ENCODE data around the gene HYAL3.

HYAL3 gene

GRCh38 chr3:50270422-50271224, 28.6 kb downstream of the HYAL3 start:
- Histone ChIP-seq H3K9ac (ENCODE audit: low read depth, low read length) (peak overlapping the region; percentile 8), H3K36me3 (ENCODE audit: insufficient read depth, low read length) (no peaks in the 10 kb centered on the region), H3K9me3 (replicated peaks; ENCODE audit: low read length) (no peaks in the 10 kb centered on the region), H3K27me3 (ENCODE audit: control insufficient read depth, insufficient read depth, low read length) (no peaks in the 10 kb centered on the region), H3K4me2 (ENCODE audit: low read length) (peak overlapping the region; percentile 54), H3K4me3 (ENCODE audit: low read length) (no peak overlapping the region), H3K4me1 (ENCODE audit: control insufficient read depth, insufficient read depth, low read length) (peaks cover 44% of the 10 kb centered on the region)

GRCh38 chr3:50269977-50270413, 29.2 kb downstream of the HYAL3 start:
- H3K4me3 ChIP-seq (ENCODE audit: low read length): peak overlapping the region; percentile 2
- H3K27me3 ChIP-seq (ENCODE audit: control insufficient read depth, insufficient read depth, low read length): no peaks in the 10 kb centered on the region
- H3K4me2 ChIP-seq (ENCODE audit: low read length): peak overlapping the region; percentile 54

GRCh38 chr3:50269460-50269859, 29.7 kb downstream of the HYAL3 start:
- Histone ChIP-seq H3K9me3 (replicated peaks; ENCODE audit: low read length) (no peaks in the 10 kb centered on the region), H3K4me2 (ENCODE audit: low read length) (peak overlapping the region; percentile 54), H3K9ac (ENCODE audit: low read depth, low read length) (no peak overlapping the region), H3K4me1 (ENCODE audit: control insufficient read depth, insufficient read depth, low read length) (peaks cover 56% of the 10 kb centered on the region), H3K4me3 (ENCODE audit: low read length) (peak overlapping the region; percentile 2), H3K36me3 (ENCODE audit: insufficient read depth, low read length) (no peaks in the 10 kb centered on the region), H3K27me3 (ENCODE audit: control insufficient read depth, insufficient read depth, low read length) (no peaks in the 10 kb centered on the region)

More at GRCh38 chr3:50269977-50270413, 29.2 kb downstream of the HYAL3 start:
- peaks cover 50% of the 10 kb centered on the region for H3K4me1 ChIP-seq (ENCODE audit: control insufficient read depth, insufficient read depth, low read length)
- no peaks in the 10 kb centered on the region for H3K36me3 ChIP-seq (ENCODE audit: insufficient read depth, low read length)
- no peaks in the 10 kb centered on the region for H3K9me3 ChIP-seq (replicated peaks; ENCODE audit: low read length)
- H3K9ac ChIP-seq (ENCODE audit: low read depth, low read length): peak overlapping the region; percentile 8

GRCh38 chr3:50268703-50269451, 30.3 kb downstream of the HYAL3 start, which contains the start of gene SEMA3B:
SEMA3B (plus strand) TSS chr3:50269147; CDS start chr3:50269241, 94 bp downstream.
- peak within 1 kb of the TSS; percentile 2 for H3K4me3 ChIP-seq (ENCODE audit: low read length)
- no peaks in the 10 kb centered on the region for H3K36me3 ChIP-seq (ENCODE audit: insufficient read depth, low read length)
- no peak within 1 kb of the TSS for H3K9ac ChIP-seq (ENCODE audit: low read depth, low read length)
- peaks cover 61% of the 10 kb centered on the region for H3K4me1 ChIP-seq (ENCODE audit: control insufficient read depth, insufficient read depth, low read length)
- H3K4me2 ChIP-seq (ENCODE audit: low read length): peak within 1 kb of the TSS; percentile 54
- H3K27me3 ChIP-seq (ENCODE audit: control insufficient read depth, insufficient read depth, low read length): no peaks in the 10 kb centered on the region
- H3K9me3 ChIP-seq (replicated peaks; ENCODE audit: low read length): no peaks in the 10 kb centered on the region

GRCh38 chr3:50268276-50268675, 30.9 kb downstream of the HYAL3 start:
- no peaks in the 10 kb centered on the region for H3K27me3 ChIP-seq (ENCODE audit: control insufficient read depth, insufficient read depth, low read length)
- H3K4me1 ChIP-seq (ENCODE audit: control insufficient read depth, insufficient read depth, low read length): peaks cover 66% of the 10 kb centered on the region
- no peaks in the 10 kb centered on the region for H3K36me3 ChIP-seq (ENCODE audit: insufficient read depth, low read length)
- no peak overlapping the region for H3K9ac ChIP-seq (ENCODE audit: low read depth, low read length)
- H3K4me2 ChIP-seq (ENCODE audit: low read length): peak overlapping the region; percentile 54
- no peak overlapping the region for H3K4me3 ChIP-seq (ENCODE audit: low read length)
- H3K9me3 ChIP-seq (replicated peaks; ENCODE audit: low read length): no peaks in the 10 kb centered on the region

GRCh38 chr3:50267280-50267913, 31.8 kb downstream of the HYAL3 start:
- H3K36me3 ChIP-seq (ENCODE audit: insufficient read depth, low read length): no peaks in the 10 kb centered on the region
- no peaks in the 10 kb centered on the region for H3K9me3 ChIP-seq (replicated peaks; ENCODE audit: low read length)
- H3K4me2 ChIP-seq (ENCODE audit: low read length): peak overlapping the region; percentile 80
- no peaks in the 10 kb centered on the region for H3K27me3 ChIP-seq (ENCODE audit: control insufficient read depth, insufficient read depth, low read length)
- peak overlapping the region; percentile 69 for H3K4me3 ChIP-seq (ENCODE audit: low read length)
- H3K9ac ChIP-seq (ENCODE audit: low read depth, low read length): peak overlapping the region; percentile 58
- H3K4me1 ChIP-seq (ENCODE audit: control insufficient read depth, insufficient read depth, low read length): peaks cover 64% of the 10 kb centered on the region

- Histone ChIP-seq H3K4me2 (ENCODE audit: low read length) (peak overlapping the region; percentile 80), H3K9ac (ENCODE audit: low read depth, low read length) (peak overlapping the region; percentile 58), H3K9me3 (replicated peaks; ENCODE audit: low read length) (no peaks in the 10 kb centered on the region), H3K4me3 (ENCODE audit: low read length) (peak overlapping the region; percentile 69), H3K27me3 (ENCODE audit: control insufficient read depth, insufficient read depth, low read length) (no peaks in the 10 kb centered on the region), H3K36me3 (ENCODE audit: insufficient read depth, low read length) (no peaks in the 10 kb centered on the region), H3K4me1 (ENCODE audit: control insufficient read depth, insufficient read depth, low read length) (peaks cover 64% of the 10 kb centered on the region)
Observed at GRCh38 chr3:50266836-50267235, 32.4 kb downstream of the HYAL3 start.

GRCh38 chr3:50266017-50266416, 33.2 kb downstream of the HYAL3 start:
- no peak overlapping the region for H3K4me2 ChIP-seq (ENCODE audit: low read length)
- H3K36me3 ChIP-seq (ENCODE audit: insufficient read depth, low read length): no peaks in the 10 kb centered on the region
- H3K9ac ChIP-seq (ENCODE audit: low read depth, low read length): no peak overlapping the region
- peaks cover 71% of the 10 kb centered on the region for H3K4me1 ChIP-seq (ENCODE audit: control insufficient read depth, insufficient read depth, low read length)
- H3K4me3 ChIP-seq (ENCODE audit: low read length): no peak overlapping the region
- H3K9me3 ChIP-seq (replicated peaks; ENCODE audit: low read length): no peaks in the 10 kb centered on the region
- no peaks in the 10 kb centered on the region for H3K27me3 ChIP-seq (ENCODE audit: control insufficient read depth, insufficient read depth, low read length)

- Histone ChIP-seq H3K9me3 (replicated peaks; ENCODE audit: low read length) (no peaks in the 10 kb centered on the region), H3K4me1 (ENCODE audit: control insufficient read depth, insufficient read depth, low read length) (peaks cover 72% of the 10 kb centered on the region), H3K4me3 (ENCODE audit: low read length) (no peak overlapping the region), H3K27me3 (ENCODE audit: control insufficient read depth, insufficient read depth, low read length) (no peaks in the 10 kb centered on the region), H3K9ac (ENCODE audit: low read depth, low read length) (peak overlapping the region; percentile 44), H3K36me3 (ENCODE audit: insufficient read depth, low read length) (no peaks in the 10 kb centered on the region), H3K4me2 (ENCODE audit: low read length) (no peak overlapping the region)
Observed at GRCh38 chr3:50265571-50265970, 33.6 kb downstream of the HYAL3 start.

- no peak overlapping the region for H3K4me3 ChIP-seq (ENCODE audit: low read length)
- H3K4me1 ChIP-seq (ENCODE audit: control insufficient read depth, insufficient read depth, low read length): peaks cover 71% of the 10 kb centered on the region
- peak overlapping the region; percentile 21 for H3K4me2 ChIP-seq (ENCODE audit: low read length)
- H3K27me3 ChIP-seq (ENCODE audit: control insufficient read depth, insufficient read depth, low read length): no peaks in the 10 kb centered on the region
- H3K9ac ChIP-seq (ENCODE audit: low read depth, low read length): peak overlapping the region; percentile 44
- H3K36me3 ChIP-seq (ENCODE audit: insufficient read depth, low read length): no peaks in the 10 kb centered on the region
- no peaks in the 10 kb centered on the region for H3K9me3 ChIP-seq (replicated peaks; ENCODE audit: low read length)
Observed at GRCh38 chr3:50264964-50265485, 34.2 kb downstream of the HYAL3 start.

- no peaks in the 10 kb centered on the region for H3K9me3 ChIP-seq (replicated peaks; ENCODE audit: low read length)
Observed at GRCh38 chr3:50264383-50264963, 34.7 kb downstream of the HYAL3 start.

More at GRCh38 chr3:50264383-50264963, 34.7 kb downstream of the HYAL3 start:
- H3K9ac ChIP-seq (ENCODE audit: low read depth, low read length): peak overlapping the region; percentile 44
- peaks cover 3% of the 10 kb centered on the region for H3K36me3 ChIP-seq (ENCODE audit: insufficient read depth, low read length)
- H3K4me3 ChIP-seq (ENCODE audit: low read length): no peak overlapping the region
- peaks cover 69% of the 10 kb centered on the region for H3K4me1 ChIP-seq (ENCODE audit: control insufficient read depth, insufficient read depth, low read length)
- H3K4me2 ChIP-seq (ENCODE audit: low read length): peak overlapping the region; percentile 60
- no peaks in the 10 kb centered on the region for H3K27me3 ChIP-seq (ENCODE audit: control insufficient read depth, insufficient read depth, low read length)

Data from skeletal muscle satellite cell (primary cell).